Kidney glomerular epithelial cell (primary cell): ENCODE measurements around the gene PCDHA4.
"Not testable (repeated sequence)": the region's sequence is repeated elsewhere in the genome, so short reads cannot be mapped to it uniquely, and the experiment has no call there.

Source experiments
- DNase-seq: peaks from one replicate; lab custom pipeline; 2025; lab: John Stamatoyannopoulos, UW

PCDHA4 gene

DNA sequence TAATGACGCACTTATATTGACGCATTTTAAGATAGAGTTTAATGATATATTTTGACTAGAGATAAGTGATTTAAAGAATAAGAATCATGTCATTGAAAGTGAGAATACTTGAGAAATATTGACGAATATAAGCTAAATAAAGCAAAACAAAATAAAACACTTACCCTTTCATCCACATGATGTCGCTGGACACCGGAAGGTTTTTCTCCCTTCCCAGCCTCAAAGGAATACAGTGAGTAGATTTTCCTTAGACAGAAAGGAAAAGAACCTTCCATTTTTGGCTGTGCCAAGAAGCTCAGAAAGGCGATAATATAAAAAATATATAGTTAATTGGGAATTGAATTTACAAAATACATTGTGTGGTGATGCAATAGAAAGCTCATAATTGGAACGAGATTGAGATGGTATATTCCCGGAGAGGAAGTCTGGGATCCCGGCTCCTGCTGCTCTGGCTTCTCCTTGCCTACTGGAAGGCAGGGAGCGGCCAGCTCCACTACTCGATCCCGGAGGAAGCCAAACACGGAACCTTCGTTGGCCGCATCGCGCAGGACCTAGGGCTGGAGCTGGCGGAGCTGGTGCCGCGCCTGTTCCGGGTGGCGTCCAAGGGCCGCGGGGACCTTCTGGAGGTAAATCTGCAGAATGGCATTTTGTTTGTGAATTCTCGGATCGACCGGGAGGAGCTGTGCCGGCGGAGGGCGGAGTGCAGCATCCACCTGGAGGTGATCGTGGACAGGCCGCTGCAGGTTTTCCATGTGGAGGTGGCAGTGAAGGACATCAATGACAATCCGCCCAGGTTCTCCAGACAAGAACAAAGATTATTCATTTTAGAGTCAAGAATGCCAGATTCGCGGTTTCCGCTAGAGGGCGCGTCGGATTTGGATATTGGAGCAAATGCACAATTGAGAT lies 14.8 kb downstream of the PCDHA4 start, which contains the start of gene PCDHA5:
TSS of gene PCDHA5 (plus strand) at position 239 of the 906 bp plus-strand sequence.
- DNase-seq, result no peak

DNA sequence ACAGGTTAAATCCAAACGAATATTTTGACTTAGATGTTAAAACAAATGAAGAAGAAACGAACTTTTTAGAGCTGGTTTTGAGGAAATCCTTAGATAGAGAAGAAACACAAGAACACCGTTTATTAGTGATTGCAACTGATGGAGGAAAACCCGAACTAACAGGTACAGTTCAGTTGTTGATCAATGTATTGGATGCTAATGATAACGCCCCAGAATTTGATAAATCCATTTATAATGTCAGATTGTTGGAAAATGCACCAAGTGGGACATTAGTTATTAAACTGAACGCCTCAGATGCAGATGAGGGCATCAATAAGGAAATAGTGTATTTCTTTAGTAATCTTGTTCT lies 15.4 kb downstream of the PCDHA4 start:
- no peak for DNase-seq

DNA sequence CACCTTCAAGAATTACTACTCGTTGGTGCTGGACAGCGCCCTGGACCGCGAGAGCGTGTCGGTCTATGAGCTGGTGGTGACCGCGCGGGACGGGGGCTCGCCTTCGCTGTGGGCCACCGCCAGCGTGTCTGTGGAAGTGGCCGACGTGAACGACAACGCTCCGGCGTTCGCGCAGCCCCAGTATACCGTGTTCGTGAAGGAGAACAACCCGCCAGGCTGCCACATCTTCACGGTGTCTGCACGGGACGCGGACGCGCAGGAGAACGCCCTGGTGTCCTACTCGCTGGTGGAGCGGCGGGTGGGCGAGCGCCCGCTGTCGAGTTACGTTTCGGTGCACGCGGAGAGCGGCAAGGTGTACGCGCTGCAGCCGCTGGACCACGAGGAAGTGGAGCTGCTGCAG lies 16.1 kb downstream of the PCDHA4 start:
- DNase-seq, result not testable (repeated sequence)

DNA sequence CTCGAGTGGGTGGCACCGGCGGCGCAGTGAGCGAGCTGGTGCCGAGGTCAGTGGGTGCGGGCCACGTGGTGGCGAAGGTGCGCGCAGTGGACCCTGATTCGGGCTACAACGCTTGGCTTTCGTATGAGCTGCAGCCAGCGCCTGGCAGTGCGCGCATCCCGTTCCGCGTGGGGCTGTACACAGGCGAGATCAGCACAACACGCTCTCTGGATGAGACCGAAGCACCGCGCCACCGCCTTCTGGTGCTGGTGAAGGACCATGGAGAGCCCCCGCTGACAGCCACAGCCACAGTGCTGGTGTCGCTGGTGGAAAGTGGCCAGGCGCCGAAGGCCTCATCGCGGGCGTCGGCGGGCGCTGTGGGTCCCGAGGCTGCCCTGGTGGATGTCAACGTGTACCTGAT lies 16.6 kb downstream of the PCDHA4 start:
- DNase-seq, result no peak

DNA sequence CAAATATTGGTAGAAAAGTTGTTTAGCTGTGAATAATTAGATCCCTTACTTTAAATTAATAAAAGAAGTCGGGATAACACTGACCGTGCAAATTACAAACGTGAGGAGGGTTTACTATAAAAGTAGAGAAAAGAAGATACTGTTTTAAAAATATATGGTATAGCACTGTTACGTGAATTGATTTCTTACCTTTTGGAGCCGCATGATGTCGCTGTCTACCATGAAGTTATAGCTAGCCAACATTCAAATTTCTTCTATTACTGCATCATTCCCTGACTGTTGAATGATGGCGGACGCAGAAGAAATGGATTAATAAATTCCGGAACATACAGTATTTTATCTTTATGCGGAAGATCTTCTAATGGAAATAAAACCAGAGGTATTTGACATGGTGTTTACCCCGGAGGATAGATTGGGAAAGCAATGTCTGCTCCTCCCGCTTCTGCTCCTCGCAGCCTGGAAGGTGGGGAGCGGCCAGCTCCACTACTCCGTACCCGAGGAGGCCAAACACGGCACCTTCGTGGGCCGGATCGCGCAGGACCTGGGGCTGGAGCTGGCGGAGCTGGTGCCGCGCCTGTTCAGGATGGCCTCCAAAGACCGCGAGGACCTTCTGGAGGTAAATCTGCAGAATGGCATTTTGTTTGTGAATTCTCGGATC lies 21.0 kb downstream of the PCDHA4 start, which contains the start of gene PCDHA6:
TSS of gene PCDHA6 (plus strand) at position 257 of the 658 bp plus-strand sequence. CDS start at position 389, 132 bp downstream.
- DNase-seq, result no peak

DNA sequence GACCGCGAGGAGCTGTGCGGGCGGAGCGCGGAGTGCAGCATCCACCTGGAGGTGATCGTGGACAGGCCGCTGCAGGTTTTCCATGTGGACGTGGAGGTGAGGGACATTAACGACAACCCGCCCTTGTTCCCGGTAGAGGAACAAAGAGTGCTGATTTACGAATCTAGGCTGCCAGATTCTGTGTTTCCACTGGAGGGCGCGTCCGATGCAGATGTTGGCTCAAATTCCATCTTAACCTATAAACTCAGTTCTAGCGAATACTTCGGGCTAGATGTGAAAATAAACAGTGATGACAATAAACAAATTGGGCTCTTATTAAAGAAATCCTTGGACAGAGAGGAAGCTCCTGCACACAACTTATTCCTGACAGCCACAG lies 21.5 kb downstream of the PCDHA4 start:
- peak; percentile 7 for DNase-seq

DNA sequence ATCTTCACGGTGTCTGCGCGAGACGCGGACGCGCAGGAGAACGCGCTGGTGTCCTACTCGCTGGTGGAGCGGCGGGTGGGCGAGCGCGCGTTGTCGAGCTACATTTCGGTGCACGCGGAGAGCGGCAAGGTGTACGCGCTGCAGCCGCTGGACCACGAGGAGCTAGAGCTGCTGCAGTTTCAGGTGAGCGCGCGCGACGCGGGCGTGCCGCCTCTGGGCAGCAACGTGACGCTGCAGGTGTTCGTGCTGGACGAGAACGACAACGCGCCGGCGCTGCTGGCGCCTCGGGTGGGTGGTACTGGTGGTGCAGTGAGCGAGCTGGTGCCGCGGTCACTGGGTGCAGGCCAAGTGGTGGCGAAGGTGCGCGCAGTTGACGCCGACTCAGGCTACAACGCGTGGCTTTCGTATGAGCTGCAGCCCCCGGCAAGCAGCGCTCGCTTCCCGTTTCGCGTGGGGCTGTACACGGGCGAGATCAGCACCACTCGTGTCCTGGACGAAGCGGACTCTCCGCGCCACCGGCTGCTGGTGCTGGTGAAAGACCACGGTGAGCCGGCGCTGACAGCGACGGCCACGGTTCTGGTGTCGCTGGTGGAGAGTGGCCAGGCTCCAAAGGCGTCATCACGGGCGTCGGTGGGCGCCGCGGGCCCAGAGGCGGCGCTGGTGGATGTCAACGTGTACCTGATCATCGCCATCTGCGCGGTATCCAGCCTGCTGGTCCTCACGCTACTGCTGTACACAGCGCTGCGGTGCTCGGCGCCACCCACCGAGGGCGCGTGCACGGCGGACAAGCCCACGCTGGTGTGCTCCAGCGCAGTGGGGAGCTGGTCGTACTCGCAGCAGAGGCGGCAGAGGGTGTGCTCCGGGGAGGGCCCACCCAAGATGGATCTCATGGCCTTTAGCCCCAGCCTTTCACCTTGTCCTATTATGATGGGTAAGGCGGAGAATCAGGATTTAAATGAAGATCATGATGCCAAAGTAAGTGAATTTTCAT lies 22.9 kb downstream of the PCDHA4 start:
- not testable (repeated sequence) for DNase-seq

DNA sequence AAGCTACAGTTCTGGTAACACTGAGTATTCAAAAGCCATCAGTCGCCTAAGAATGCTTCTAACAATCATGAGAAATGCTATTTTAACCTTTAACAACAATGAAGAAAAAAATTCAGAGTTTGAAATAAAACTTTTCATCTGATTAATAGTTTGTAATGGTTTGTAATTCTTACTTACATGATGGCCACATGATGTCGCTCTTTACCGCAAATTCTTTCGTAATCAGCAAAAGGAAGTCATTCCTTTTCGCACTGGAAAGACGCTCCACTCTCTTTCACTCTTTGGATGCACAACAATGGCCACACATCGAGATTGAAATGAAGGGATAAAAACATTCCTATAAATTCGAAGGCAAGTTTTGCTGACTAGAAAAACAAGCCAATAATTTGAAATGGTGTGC lies 27.1 kb downstream of the PCDHA4 start, which contains the start of gene PCDHA7:
TSS of gene PCDHA7 (plus strand) at position 277 of the 400 bp plus-strand sequence. CDS start at position 392, 115 bp downstream.
- no peak for DNase-seq

DNA sequence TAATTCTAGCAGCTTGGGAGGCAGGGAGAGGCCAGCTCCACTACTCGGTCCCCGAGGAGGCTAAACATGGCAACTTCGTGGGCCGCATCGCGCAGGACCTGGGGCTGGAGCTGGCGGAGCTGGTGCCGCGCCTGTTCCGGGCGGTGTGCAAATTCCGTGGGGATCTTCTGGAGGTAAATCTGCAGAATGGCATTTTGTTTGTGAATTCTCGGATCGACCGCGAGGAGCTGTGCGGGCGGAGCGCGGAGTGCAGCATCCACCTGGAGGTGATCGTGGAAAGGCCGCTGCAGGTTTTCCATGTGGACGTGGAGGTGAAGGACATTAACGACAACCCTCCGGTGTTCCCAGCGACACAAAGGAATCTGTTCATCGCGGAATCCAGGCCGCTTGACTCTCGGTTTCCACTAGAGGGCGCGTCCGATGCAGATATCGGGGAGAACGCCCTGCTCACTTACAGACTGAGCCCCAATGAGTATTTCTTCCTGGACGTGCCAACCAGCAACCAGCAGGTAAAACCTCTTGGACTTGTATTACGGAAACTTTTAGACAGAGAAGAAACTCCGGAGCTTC lies 27.7 kb downstream of the PCDHA4 start:
- DNase-seq, result not testable (repeated sequence)

DNA sequence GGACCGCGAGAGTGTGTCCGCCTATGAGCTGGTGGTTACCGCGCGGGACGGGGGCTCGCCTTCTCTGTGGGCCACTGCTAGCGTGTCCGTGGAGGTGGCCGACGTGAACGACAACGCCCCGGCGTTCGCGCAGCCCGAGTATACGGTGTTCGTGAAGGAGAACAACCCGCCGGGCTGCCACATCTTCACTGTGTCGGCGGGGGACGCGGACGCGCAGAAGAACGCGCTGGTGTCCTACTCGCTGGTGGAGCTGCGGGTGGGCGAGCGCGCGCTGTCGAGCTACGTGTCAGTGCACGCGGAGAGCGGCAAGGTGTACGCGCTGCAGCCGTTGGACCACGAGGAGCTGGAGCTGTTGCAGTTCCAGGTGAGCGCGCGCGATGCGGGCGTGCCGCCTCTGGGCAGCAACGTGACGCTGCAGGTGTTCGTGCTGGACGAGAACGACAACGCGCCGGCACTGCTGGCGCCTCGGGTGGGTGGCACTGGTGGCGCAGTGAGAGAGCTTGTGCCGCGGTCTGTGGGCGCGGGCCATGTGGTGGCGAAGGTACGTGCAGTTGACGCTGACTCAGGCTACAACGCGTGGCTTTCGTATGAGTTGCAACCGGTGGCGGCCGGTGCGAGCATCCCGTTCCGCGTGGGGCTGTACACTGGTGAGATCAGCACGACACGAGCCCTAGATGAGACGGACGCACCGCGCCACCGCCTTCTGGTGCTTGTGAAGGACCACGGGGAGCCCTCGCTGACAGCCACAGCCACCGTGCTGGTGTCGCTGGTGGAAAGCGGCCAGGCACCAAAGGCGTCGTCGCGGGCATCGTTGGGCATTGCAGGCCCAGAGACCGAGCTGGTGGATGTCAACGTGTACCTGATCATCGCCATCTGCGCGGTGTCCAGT lies 29.0 kb downstream of the PCDHA4 start:
- no peak for DNase-seq

DNA sequence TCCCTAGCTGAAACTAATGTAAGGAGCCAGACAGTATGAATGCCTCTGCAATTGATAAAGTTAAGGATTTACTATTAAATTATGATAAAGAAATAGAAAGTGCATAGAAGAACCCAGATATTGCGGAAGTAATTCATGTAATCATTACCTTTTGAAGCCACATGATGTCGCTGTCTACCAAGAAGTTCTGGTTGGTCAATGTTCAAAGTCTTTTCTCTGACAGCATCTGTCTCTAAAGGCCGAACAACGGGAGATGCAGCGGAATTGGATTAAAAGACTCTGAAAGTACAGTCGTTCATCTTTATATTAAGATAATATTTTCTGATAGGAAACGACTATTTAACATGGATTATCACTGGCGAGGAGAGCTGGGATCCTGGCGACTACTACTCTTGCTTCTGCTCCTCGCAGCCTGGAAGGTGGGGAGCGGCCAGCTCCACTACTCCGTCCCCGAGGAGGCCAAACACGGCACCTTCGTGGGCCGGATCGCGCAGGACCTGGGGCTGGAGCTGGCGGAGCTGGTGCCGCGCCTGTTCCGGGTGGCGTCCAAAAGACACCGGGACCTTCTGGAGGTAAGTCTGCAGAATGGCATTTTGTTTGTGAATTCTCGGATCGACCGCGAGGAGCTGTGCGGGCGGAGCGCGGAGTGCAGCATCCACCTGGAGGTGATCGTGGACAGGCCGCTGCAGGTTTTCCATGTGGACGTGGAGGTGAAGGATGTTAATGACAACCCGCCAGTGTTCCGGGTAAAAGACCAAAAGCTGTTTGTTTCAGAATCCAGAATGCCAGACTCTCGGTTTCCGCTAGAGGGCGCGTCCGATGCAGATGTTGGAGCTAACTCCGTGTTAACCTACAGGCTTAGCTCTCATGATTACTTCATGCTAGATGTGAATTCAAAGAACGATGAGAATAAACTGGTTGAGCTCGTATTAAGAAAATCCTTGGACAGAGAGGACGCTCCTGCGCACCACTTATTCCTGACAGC lies 34.4 kb downstream of the PCDHA4 start, which contains the start of gene PCDHA8:
TSS of gene PCDHA8 (plus strand) at position 210 of the 985 bp plus-strand sequence. CDS start at position 345, 135 bp downstream.
- DNase-seq, result no peak

DNA sequence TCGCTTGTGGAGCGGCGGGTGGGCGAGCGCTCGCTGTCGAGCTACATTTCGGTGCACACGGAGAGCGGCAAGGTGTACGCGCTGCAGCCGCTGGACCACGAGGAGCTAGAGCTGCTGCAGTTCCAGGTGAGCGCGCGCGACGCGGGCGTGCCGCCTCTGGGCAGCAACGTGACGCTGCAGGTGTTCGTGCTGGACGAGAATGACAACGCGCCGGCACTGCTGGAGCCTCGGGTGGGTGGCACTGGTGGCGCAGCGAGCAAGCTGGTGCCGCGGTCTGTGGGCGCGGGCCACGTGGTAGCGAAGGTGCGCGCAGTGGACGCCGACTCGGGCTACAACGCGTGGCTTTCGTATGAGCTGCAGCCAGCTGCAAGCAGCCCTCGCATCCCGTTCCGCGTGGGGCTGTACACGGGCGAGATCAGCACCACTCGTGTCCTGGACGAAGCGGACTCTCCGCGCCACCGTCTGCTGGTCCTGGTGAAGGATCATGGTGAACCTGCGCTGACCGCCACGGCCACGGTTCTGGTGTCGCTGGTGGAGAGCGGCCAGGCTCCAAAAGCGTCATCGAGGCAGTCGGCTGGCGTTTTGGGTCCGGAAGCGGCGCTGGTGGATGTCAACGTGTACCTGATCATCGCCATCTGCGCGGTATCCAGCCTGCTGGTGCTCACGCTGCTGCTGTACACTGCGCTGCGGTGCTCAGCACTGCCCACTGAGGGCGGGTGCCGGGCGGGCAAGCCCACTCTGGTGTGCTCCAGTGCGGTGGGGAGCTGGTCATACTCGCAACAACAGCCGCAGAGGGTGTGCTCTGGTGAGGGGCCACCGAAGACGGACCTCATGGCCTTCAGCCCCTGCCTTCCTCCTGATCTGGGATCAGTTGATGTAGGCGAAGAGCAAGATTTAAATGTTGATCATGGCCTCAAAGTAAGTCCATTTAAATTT lies 36.2 kb downstream of the PCDHA4 start:
- no peak for DNase-seq

DNA sequence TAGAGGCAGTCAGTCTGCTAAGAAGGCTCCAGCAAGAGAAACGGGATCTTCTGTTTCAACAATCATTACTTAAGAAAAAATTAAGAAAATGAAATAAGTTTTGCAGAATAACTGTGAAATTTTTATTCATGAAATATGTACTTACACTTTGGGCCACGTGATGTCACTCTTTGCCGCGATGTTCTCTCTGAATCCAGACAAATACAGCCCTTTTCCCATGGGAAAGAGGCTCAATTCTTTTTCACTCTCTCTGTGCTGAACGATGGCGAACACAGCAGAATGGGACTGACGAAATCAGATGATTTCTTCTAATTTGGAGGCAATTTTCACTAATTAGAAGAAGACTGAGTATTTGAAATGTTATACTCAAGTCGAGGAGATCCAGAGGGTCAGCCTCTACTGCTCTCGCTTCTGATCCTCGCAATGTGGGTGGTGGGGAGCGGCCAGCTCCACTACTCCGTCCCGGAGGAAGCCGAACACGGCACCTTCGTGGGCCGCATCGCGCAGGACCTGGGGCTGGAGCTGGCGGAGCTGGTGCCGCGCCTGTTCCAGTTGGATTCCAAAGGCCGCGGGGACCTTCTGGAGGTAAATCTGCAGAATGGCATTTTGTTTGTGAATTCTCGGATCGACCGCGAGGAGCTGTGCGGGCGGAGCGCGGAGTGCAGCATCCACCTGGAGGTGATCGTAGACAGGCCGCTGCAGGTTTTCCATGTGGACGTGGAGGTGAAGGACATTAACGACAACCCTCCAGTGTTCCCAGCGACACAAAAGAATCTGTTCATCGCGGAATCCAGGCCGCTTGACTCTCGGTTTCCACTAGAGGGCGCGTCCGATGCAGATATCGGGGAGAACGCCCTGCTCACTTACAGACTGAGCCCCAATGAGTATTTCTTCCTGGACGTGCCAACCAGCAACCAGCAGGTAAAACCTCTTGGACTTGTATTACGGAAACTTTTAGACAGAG lies 41.6 kb downstream of the PCDHA4 start, which contains the start of gene PCDHA9:
TSS of gene PCDHA9 (plus strand) at position 244 of the 964 bp plus-strand sequence. CDS start at position 358, 114 bp downstream.
- DNase-seq, result not testable (repeated sequence)

DNA sequence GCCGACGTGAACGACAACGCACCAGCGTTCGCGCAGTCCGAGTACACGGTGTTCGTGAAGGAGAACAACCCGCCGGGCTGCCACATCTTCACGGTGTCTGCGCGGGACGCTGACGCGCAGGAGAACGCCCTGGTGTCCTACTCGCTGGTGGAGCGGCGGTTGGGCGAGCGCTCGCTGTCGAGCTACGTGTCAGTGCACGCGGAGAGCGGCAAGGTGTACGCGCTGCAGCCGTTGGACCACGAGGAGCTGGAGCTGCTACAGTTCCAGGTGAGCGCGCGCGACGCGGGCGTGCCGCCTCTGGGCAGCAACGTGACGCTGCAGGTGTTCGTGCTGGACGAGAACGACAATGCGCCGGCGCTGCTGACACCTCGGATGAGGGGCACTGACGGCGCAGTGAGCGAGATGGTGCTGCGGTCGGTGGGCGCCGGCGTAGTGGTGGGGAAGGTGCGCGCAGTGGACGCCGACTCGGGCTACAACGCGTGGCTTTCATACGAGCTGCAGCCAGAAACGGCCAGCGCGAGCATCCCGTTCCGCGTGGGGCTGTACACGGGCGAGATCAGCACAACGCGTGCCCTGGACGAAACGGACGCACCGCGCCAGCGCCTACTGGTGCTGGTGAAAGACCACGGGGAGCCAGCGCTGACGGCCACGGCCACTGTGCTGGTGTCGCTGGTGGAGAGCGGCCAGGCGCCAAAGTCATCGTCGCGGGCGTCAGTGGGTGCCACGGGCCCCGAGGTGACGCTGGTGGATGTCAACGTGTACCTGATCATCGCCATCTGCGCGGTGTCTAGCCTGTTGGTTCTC lies 43.2 kb downstream of the PCDHA4 start:
- not testable (repeated sequence) for DNase-seq
